SKM-1 treated with dmso at 0.1 percent for 144 hours (cell line): ENCODE results near the gene KIAA0040.
A peak's percentile ranks its signal among the peaks of the same experiment; 100 is the strongest.

Experiments used
- DNase-seq: peaks from one replicate; lab custom pipeline; 2025; ENCODE audit not compliant: unreplicated experiment; lab: John Stamatoyannopoulos, UW

KIAA0040 gene

DNA sequence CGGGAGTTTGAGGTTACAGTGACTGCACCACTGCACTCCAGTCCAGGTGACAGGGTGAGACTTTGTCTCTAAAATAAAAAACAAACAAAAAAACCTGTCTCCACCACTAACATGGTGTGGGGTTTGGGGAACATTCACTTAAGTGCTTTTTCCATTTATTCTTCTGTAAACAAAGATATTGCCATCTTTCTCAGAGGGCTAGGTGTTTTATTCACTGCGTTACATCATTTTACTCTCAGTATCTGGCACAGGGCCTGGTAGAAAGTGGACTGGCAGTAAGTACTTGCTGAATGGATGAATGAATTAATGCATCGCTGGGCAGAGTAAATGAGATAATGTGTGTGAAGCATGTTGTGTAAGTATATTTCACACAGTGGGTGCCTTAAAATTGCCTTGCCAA lies 20.1 kb downstream of the KIAA0040 start:
- DNase-seq = no peak

DNA sequence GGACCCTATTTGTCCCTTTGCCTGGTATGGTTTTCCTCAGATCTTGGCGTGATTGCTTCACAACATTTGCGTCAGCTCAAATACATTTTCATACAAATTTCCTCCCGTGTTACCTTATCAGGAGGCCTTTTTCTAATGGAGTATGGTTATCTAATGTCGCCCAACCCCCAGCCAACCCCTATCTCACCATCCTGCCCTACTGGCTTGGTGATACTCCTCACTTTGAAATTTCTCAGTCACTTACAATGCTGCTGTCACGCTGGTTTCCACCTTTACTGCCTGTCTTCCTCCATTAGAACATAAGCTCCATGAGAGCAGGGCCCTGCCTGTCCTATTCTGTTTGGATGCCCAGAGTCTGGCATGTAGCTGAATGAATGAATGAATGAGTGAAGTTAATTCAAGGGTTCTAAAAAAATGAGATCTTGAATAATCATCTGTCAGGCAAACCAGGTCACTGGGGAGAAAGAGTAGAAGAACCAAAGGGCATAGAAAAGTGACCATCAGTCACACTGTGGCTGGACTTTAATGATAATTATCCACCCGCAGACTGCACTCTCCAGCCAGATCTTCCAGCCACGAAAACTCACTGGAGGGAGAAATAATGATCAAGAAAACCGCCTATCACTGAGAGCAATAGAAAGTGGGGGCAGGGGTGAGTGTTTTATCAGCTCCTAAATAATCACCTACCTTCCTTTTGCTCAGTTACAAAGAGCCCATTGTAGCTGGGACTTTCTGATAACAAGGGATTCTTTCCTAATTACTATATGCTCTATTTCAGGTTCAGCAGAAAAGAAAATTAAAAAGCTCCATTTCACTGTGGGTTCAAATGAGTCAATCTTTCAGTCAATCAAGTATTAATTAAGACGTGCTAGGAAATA lies 21.3 kb downstream of the KIAA0040 start:
- no peak for DNase-seq

DNA sequence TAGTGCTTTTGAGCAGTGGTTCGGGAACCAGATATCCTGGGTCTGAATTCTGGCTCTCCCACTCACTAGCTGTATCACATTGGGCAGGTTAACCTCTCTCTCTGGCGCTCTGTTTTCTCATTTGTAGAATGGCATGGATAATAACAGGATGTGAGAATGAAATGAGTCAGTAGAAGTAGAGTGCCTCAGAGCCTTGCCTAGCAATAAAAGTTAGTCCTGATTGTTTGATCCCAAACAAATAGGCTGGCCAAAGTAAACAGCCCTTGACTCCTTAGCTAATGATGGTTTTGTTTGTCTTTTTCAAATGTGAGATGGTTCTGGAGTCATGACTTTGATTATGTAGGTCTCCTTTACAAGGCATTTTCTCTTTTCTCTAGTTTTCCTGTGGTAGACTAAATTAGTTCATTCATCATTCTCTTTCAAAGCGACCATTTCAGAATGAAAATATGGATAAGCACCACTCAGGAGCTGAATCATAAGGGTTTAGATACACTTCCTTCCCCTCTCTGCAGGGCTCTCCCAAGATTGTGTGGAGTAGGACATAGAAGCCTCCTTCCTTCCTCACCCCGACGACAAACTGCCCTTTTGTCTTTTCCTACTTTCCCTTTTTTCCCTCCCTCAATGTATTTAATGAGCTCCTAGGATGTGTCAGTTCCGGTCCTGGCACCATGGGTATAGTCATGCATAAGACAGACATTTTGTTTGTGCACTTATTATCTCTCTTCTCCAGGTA lies 23.1 kb downstream of the KIAA0040 start:
- DNase-seq = no peak

DNA sequence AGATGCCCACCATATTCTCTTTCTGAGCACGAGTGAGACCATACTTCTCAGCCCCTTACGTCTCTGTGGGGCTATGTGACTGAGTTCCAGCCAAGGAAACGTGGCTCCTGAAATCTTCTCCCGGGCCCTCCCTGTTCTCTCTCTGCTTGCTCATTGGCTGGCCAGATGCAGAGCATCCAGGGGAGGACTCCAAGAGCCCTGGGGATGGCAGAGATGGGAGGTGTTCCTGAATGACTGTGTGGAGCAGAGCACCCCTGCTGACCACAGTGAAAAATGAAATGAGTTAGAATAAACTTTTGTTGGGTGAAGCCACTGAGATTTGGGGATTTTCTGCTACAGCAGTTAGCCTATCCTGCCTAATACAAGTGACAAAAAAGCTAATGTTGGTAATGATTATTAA lies 23.8 kb downstream of the KIAA0040 start:
- no peak for DNase-seq

DNA sequence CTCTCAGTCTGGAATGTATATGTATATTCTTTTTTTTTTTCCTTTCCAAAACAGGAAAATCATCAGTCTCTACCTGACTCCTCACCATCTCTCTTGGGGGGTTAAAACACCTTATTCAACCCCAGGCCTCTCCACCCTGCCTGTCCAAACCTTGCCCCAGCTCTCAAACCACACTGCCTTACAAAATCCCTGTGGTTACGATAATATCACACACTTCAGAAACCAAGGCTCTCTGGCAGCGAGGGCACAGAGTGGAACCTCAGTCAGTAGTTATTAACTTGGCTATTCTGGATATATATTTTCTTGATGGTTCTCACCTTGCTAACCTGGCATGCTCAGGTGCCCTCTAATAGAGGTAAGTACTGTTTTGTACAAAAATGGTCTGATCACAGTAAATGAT lies 24.7 kb downstream of the KIAA0040 start:
- DNase-seq = peak; percentile 15

DNA sequence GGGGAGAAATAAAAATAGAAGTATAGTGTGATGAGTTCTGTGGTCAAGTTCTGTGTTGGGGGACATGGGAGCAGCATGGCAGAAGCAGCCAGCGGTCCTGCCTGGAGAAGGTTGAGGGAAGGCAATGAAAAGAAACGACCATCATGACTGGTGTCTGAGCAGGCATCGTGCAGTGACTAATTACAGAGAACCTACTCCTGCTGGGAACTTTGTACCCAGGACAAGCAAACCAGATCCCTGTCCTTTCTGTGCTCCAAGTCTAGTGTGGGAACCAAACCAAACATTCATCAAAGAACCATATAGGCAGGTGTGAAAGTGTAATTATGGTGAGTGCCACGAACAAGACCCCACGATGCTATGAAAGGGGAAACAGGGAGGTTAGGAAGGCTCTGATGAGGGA lies 25.8 kb downstream of the KIAA0040 start:
- DNase-seq = no peak

DNA sequence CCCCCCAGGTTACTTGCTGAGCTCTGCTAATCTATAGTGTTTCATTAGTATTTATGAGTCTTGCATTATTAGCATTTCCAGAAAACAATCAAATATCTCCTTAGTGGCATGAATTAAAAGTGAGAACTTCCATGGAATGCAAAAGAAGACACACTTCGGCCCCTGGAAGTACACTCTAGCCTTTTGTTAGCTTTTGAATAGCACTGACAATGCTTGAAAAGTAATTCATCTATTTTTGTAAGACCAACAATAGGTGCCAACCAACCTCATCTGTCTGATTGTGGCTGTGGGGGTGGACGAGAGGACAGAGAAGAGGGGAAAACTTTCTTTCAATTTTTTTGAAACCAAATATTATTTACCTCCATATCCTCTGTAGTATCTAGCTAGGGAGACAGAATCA lies 27.8 kb downstream of the KIAA0040 start:
- no peak for DNase-seq

DNA sequence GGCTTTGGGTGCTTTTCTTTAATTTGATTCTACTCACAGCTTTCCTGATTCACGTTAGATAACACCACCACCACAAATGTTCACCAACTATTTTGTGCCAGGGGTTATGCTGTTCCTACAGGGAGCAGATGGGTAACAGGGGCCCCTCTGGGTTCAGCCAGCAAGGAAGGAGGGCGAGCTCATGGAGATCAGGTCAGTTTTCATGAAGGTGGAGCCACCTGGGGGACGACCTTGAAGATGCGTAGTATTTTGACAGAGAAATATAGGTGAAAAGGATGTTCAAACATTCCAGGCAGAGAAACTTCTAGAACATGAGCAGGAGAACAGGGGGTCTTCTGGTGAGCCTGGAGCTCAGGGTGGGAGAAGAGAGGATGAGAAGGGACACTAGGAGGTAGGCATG lies 28.9 kb downstream of the KIAA0040 start:
- DNase-seq = no peak

DNA sequence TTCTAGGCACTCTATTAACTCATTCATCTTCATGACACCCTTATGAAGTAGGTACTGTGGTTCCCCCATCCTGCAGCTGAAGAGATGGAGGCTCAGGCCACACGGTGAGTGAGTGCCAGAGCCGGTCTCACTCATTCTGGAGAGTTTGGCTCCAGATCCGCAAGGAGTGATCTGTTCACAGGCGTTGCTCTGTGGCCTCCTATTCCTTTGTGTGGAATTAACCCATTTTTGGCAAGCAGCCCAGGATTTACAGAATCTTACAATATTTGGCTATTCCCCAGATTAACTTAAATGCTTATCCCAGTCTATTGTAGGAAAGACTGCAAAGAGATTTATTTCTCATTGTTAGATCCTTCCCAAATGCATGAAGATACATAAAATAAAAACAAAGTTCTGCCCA lies 29.6 kb downstream of the KIAA0040 start:
- DNase-seq = no peak

DNA sequence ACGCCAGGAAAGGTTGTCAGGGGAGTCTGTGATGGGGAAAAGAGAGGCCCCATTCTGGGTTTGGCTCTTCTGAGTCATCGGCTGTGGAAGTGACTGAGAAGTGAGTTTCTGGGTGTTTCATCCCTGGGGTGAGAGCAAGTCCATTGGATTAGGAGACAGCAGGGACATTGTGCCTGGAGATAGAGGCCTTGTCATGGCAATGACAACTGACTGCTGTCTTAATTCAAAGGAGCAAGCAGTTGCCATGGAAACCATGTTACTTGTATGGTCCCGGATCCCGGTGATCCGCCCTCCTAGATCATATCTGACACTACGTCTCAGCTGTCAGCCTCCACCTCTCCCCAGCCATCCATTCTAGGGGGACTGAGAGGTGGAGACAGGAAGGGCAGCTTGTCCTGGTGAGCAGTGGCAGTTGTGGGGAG lies 34.4 kb downstream of the KIAA0040 start:
- DNase-seq = no peak

DNA sequence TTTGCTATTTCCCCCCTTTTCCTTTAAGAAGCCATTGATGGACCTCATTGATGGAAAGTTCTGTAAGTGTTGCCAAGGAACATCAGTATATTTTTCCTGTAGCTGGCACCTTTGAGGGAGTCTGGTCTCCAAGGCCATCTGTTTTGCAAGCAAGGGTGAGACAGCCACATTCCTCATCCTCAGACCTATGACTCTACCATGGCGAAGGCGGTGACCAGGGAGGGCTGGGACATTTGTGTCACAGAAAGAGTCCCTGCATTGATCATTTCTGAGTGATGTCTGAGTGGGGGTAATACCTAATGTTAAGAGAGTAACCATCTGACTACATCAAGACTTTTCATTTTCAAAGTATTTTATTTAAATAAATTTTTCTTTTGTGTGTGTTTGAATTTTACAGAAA lies 35.4 kb downstream of the KIAA0040 start:
- no peak for DNase-seq

DNA sequence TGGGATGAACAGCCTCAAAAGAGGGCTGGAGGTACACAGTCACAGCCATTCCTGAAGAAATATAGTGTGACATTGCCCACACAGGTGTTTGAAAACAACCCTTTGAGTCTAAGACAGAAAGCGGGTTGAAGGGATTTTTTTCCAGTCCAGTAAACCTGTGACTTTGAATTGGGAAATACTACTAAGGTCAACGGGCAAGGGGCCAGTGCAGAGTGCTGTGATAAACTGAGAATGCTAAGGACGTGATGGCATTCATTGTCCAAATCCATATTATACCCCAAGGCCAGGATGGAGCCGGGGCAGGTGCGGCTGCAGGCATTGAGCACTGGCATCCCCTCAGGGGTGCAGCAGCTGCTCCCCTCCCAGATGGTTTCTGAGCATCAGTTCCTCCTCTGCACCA lies 36.6 kb downstream of the KIAA0040 start:
- DNase-seq = no peak

DNA sequence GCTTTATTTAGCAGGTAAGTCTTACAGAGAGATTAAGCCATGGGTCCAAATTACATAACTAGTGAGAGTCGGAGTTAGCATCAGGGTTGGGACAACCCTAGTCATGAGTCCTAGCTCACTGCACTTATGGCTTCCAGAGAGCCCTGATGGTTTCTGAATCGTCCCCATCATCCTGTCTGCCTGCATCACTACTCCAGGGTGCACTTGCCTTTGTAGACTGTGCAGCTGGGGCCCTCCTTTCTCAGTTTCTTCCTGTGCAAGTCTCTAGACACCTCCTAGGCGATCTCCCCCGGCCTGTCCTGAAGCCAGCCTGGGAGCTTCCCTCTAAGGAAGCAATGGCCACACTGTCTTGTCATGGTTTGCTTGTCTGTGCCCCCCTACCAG lies 37.1 kb downstream of the KIAA0040 start:
- no peak for DNase-seq

DNA sequence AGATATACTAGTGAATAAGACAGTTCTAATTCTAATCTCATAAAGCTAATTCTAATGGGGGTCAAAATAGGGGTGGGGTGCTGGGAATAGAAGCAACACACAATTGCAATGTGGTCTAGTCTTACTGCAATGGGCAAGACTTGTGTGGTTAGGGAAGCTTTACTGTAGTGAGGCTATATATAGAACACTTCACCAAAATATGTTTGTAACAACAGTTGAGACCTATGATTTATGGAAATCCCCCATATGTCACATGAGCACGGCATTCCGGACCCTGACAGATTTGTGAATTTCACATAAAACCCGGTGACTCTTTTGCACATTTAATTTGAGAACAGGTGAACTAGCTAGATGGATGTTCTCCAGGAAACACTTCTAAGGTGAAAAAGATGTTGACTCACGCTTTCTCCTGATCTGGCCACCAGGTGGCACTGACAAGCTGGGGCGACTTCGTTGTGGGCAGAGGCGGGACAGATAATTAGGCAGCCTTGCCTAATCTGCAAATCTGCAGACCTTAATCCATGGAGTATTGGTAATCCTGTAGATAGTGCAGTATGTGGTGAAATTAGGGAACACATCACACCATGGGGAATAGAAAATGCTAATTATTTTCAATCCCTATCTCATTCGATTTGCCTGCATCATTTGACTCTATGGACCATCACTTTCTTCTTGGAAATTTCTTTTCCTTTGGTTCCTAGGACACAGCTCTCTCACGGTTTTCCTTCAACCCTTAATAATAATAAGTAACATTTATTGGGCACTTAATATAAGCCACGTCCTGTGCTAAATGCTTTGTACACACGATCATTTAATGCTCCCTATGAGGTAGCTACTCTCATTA lies 37.7 kb downstream of the KIAA0040 start:
- DNase-seq = peak; percentile 70

DNA sequence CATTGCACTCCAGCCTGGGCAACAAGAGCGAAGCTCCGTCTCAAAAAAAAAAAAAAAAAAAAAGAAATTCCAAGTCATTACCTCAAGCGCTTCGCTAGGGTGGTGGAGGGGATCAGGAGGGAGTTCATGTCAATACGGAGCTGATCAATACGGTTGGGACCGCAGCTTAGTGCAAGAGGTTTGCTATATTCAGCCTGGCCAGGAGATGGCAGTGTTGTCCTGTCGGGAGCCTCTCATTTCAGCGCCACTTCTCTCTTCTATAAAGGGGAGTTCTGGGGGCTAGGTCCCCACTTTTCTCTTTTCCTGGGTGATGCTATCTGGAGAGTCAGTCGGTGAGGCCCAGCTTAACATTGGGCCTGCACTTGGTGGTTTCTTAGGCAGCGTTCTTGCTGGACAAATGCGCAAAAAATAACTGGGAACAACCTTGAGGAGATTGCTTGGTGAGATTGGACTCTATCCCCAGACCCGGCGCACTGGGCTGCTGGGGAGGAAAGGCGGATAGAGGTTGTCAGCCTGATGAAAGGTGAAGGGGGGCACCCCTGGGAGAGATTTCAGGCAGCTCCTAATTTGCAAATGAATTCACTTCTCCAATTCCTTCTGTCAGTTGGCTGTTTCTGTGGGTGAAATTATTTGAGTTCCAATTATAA lies 40.4 kb downstream of the KIAA0040 start:
- DNase-seq = peak; percentile 66

DNA sequence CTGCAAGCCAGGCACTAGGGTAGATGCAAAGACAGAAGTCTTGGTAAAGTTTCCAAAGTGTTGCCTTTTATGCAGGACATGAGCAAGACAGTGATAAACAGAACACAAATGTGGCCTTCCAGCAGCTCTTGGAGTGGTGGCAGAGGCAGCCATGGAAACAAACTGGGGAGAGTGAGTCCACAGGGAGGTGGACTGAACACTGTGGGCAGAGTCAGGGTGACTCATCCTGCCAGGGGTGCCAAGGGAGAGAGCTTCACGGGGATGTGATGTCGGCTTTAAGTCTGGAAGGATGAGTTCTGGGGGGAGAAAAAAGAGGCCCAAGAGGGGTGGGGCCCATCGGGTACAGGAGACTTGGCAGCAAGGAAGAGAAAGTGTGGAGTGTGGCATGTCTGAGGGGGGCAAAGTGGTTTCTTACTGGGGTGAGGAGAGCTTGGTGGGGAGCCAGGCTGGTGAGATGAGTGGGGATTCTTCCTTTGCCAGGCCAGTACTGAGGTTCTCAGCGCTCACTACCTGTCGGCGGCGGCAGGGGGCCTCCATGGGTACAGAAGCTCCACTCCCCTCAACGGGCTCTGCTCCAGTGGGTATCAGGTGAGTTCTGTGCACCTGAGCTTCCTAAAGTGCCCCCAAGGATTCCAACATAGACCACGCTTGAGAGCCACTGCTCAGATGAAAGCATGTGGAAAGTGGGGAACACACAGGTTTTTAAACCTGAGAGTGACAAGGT lies 41.8 kb downstream of the KIAA0040 start:
- no peak for DNase-seq

DNA sequence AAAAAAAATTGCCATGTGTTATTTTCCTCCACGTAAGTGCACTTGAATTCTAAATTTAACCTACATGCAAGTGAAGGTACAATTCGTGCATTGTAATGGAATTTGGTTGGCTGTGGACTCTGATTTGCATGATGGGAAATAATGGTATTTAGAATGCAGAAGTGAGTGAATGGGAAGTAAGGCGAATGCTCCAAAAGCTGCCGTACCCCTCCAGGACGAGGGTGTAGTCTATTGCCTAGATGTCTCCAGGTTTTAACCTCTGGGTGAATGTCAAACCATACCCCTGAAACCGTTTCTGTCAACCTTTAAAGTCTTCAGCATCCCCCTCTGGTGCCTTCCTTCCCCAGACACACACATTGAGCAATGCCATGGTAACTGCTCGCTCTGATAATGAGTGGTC lies 44.5 kb downstream of the KIAA0040 start:
- no peak for DNase-seq

DNA sequence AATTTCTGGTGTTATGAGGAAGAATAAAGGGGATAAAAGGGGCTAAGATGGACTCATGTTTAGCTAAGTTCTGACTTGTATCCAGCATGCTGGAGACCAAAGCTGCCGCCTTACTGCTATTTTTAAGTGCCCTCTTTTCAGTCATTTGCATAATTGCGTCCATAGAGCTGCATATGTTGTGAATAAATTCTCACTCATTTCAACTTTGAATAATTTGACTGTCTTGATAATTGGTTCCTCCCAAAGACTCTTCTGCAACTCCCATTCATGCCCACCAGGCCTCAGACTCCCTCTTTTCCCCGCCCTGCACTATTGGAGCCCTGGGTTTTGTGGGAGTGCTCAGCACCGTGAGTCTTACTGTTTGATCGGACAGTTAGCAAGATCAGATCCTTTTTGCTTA lies 45.0 kb downstream of the KIAA0040 start:
- DNase-seq = no peak

DNA sequence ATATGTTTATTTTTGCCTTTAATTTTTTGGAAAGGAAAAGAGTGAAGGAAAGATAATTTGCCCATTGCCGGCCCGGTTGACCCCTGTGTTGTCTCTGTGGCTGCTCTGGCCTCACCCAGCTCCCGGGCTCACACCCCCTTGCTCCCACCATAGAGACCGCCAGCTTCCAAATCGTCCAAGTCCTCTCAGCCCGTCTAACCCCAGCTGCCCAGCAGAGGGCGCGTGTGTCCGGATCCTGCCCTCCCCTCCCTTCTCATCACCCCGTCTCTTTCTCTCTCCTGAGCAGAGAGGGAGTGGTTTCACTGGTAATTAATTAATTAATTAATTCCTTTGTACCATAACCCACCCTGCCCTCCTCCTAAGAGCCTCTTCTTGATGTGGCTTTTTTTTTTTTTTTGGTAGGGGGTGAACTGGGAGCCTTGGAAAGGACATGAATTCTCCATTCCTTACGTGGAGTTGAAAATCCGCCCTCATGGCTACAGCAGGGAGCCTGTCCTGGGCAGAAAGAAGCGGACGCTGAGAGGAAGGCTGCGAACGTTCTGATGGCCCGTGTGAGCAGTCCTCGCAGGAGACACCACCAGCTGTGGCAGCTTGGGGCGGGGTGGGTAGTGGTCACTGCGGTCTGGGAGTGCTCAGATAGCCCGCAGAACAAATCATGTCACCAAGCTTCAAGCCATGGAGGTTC lies 45.9 kb downstream of the KIAA0040 start:
- peak; percentile 75 for DNase-seq
